Islet precursor cell (in vitro differentiated cells): ENCODE data around the gene SASH1.
"Not testable (repeated sequence)": the region's sequence is repeated elsewhere in the genome, so short reads cannot be mapped to it uniquely, and the experiment has no call there.

ENCODE experiments used
- DNase-seq: peaks from one replicate; pipeline ENCODE4 v3.0.0-alpha.2; 2018

The SASH1 gene

DNA sequence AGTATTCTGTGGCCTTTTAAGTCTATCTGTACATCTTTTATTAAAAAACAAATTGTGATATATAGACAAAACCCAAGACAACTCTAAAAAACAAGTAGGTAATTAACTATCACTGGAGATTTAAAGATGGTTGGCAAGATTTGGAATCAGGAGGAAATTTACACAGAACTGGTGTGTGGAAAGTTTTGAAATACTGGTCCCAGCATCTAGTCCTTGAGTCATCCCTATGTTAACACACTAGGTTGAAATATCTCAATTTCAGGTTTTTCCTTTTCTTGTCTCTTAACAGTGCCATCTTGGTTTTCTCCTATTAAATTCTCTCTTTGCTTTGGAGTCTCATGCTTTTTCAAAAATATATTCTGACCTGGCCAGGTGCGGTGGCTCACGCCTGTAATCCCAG lies 27.5 kb downstream of the SASH1 start:
- no peak for DNase-seq

DNA sequence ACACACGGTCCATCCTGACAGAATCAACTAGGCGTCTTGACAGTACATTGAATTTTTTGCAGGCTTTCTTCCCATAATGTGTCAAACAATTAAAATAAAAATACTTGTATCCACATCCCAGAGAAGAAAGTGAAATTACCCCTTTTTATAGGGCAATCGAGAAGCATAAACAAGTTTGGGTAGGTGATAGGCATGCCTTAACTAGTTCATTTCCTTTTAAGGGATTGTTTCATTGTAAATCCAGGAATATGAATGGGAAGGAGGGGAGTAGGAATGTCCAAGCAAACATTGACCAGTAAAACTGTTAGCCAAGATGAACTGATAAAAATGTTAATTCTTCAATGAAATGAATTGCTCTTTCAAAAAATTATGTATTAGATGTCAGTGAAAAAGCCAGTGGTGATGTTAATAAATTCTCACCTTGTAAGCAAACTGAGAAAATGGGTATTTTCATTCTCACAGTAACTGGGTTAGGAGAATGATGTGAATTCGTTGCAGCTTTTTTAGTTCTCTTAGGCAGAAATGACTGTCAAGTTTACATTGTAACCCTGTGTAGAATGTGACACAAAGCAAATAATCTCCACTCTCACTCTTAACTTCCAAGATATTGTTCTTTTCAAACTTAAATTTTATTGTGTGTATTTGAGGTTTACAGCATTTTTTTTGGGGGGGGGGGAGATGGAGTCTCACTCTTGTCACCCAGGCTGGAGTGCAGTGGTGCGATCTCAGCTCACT lies 31.6 kb downstream of the SASH1 start:
- no peak for DNase-seq

DNA sequence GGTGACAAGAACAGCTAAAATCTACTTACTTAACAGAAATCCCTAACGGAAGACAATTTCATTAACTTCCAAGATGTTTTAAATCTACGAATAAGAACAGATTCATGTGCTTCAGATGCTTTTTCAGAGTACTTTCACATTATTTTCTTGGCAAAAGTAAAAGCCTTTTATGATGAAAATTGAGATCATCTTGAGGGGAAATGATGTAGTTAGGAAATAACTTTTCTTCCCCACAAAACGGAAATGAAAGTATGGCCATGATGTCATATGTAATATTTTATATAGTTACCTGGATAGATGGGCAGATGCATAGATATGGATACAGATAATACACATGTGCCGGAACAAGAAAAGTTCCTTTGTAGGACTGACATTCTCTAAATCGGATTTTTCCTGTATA lies 32.8 kb downstream of the SASH1 start:
- no peak for DNase-seq

DNA sequence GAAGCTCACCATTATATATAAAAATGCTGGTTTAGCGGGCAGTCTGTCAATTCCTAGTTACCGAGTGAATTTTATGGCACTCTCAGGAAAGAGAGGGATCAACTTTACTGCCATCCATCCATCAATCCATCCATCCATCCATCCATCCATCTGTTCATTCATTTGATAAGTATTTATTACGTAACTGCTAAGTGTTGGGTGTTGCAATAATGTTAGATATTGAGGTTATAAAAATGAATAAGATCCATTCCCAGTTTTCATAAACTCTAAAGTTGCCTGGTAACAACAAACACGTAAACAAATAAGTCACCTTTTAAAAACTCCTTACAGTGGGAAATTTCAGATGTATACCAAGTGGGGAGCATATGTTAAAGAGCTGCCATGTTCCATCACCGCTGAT lies 36.8 kb downstream of the SASH1 start:
- no peak for DNase-seq

- DNase-seq: no peak
Measured at GRCh38 chr6:148379966-148380713, 37.5 kb downstream of the SASH1 start.

DNA sequence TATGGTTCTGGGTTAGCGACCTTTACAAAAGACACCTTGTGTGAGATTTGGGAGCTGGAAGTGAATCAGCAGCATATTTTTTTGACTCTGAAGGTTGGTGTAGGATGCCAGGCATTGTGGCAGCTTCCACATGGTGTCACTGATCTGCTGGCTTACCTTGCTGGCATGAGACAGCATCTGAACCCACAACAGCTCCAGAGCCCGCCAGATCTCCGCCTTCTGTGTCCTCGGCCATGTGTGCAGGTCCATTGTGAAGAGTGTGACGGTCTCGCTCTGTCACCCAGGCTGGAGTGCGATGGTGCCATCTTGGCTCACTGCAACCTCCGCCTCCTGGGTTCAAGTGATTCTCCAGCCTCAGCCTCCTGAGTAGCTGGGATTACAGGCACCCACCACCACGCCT lies 39.4 kb downstream of the SASH1 start:
- DNase-seq: not testable (repeated sequence)

GRCh38 chr6:148382861-148383260 lies 40.2 kb downstream of the SASH1 start:
- DNase-seq: no peak

DNA sequence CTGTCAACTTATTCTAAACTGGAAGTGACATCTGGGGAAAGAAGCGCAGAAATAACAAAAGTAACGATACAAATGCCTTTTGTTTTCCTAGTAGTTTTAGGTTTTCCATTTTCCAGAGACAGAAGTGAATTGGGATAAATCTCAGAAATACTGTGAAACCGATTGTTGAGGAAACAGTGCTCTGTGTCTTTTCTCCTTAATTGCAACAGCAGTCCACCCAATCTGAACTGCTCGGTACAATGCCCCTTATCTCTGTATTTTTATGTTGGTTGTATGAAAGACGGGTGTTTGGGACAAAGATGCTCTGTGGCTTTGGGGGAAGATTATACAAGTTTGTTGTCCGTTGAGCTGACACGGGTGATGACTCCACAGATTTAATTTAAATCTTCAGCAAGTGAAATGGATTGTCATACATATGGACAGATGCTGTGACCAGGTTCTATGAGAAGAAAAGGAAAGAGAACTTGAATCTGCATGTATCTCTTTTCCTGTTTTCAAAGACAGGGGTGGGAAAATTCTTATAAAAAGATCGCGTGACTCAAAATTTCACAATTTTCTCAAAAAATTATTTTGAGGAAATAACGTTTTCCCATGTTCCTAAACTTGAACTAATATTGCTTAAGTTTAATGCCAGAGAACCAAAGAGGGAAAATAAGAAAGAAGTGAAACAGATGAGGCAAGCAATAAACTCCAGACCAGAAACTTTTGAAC lies 41.2 kb downstream of the SASH1 start:
- no peak for DNase-seq

GRCh38 chr6:148385379-148385778 lies 42.7 kb downstream of the SASH1 start:
- no peak for DNase-seq

GRCh38 chr6:148388521-148388920 lies 45.9 kb downstream of the SASH1 start:
- DNase-seq: no peak

DNA sequence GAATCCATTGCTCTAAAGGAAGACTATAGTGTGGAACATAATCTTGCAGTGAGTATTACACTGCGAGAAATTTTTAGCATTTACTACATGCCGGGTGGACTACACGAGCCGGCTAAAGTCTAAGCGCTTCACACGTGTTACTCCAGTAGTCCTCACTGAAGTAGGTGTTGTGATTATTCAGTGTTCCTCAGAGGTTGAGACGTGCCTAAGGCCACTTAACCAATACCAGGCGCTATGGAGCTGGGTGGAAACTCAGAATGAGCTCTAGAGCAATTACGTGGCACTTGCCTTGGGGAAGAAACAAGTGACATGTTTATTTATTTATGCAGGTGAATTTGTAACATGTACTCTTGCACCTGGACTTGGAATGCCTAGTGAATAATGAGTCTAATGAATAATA lies 46.4 kb downstream of the SASH1 start:
- DNase-seq: no peak

GRCh38 chr6:148389917-148390316 lies 47.3 kb downstream of the SASH1 start:
- DNase-seq: no peak

GRCh38 chr6:148392127-148392526 lies 49.5 kb downstream of the SASH1 start:
- DNase-seq: not testable (repeated sequence)

DNA sequence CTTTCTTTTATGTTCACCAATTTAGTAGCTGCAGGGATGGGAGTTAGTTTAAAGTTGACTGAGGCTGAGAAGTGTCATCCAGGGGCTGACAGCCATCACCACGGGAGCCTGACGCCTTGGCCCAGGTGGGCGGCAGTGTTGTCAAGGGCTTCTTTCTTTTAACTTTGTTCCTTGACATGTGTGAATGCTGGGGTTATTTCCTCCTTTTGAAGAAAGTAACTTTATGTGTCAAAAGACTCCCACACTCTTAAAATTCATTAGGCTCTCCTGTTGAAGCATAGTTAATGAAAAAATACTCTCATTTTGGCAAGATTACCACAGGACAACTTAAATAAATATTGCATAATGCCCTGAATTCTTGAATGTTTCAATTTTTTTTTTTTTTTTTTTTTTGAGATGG lies 50.0 kb downstream of the SASH1 start:
- no peak for DNase-seq

DNA sequence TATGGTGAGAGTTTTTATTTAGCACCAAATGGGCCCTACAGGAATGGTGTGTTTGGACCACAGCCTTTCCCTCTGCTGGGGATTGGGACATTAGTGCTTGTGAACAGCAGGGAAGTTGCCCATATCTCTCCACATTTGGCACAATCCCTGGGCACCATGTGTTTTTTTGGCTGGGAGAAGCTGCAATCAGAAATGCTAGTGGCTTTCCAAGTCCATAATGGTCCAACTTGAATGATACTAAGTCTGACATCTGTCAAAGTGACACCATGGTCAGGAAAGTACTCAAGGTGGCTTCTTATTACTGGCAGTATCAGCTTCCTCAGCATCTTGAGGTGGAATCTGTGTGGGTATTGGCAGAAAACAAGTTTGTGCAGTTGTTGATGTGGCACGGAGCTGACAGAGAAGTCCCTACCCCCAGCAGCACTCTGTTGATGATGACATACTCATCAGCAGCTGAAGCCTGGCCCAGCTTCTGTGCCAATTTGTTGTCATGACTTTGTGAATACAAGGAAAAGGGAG lies 53.0 kb downstream of the SASH1 start:
- DNase-seq: no peak

DNA sequence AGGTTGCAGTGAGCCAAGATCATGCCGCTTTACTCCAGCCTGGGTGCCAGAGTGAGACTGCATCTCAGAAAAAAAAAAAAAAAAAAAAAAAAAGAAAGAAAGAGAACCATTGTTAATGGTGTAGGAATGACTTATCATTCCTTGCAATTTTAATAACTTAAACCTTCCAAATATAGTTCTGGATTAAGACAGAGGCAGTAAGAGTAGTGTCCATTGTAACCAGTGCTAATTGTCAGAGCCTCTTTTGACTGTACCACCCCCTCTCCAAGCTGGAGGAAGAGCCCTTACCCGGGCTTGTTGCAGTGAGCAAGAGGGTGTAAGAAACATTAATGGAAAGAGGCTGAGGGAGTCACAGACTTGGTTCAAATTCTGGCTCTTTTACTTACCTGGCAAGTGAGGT lies 53.8 kb downstream of the SASH1 start:
- no peak for DNase-seq

DNA sequence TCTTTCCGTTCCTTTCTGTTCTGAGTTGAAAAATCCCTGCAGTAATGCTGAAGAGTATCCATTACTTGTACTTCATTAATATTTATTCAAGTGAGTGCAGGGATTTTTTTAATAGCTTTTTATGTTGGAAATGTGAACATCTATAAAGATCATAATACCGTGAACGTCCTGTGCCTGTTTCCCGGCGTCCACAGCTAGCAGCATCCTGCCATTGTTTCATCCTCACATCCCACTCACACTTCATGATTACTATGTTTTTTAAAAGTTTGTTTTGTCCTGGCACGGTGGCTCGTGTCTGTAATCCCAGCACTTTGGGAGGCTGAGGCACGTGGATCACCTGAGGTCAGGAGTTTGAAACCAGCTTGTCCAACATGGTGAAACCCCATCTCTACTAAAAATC lies 54.3 kb downstream of the SASH1 start:
- DNase-seq: no peak

- DNase-seq: no peak
Measured at GRCh38 chr6:148398244-148398643, 55.6 kb downstream of the SASH1 start.

DNA sequence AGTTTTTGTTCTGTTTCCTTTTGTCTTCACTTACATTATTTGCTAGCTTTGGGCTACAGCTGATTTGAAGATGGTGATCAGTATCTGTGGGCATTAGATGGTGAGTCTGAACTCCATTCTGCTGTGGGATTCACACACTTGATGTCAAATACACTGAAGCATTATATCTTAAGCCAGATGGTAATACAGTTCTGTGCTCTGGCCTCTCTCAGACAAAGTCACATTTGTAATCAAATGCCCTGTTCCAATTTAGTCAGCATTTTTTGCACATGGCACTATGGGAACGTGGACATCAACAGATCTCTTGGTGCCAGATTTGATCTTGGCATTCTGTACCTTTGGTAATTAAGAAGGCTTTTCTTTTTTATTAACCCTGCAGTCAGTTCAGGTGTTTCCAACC lies 56.0 kb downstream of the SASH1 start:
- no peak for DNase-seq

DNA sequence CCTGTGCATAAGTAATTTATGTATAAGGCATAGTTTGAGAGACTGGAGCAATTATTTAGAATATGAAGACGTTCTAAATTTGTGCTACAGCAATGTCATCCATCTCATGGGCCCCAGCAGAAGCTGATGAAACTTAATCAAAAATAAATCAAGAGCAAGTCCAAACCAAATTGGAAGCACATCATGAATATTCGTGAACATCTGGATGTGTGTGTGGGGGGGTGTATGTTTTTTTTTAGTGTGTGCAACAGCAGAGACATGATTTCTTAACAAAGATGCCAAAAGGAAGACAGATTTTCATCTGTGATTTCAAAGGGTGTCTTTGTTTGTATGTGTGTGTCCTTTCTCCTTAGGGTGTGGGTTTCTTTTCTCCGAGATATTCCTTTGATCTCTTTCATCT lies 58.9 kb downstream of the SASH1 start:
- DNase-seq: no peak

- DNase-seq: no peak
Measured at GRCh38 chr6:148404456-148405054, 61.9 kb downstream of the SASH1 start.

- no peak for DNase-seq
Measured at GRCh38 chr6:148405894-148406293, 63.3 kb downstream of the SASH1 start.
